K562 (cell line): ENCODE measurements around the gene CALHM1. TPM values are rescaled to one million over a fixed set of nuclear protein-coding genes. Genes with fewer than 3 reads are reported as not detected.

Experiments used
- ATAC-seq: fragments of 200-7000 bp; cut with Tn5 transposase; 3 replicates; pipeline ENCODE4 v1.9.1; 2020; ENCODE audit warnings: moderate library complexity
- BruUV-seq: library from RNA; stranded (reverse); fragments of 400-500 nt; replicated peaks from 2 replicates; lab custom pipeline; 2021; lab: Mats Ljungman, UMichigan
- CTCF ChIA-PET: fragments of 300-600 bp; formaldehyde crosslinking; extraction: SDS; loops from one replicate; lab custom pipeline; 2021; ENCODE audit warnings: low intra/inter-chr PET ratio; lab: Yijun Ruan, JAX
- POLR2A ChIA-PET: fragments of 300-600, 350-650 bp; sonication (Branson Sonifier 250); formaldehyde crosslinking; extraction: SDS; loops from one replicate; lab custom pipeline; 2021; ENCODE audit warnings: antibody characterized with exemption, inconsistent platforms; lab: Yijun Ruan, JAX
- DNase-seq, 4 experiments: peaks; one replicate each; pipeline versions ENCODE4 v3.0.0 to v3.0.0-alpha.2; 2011 to 2018; ENCODE audit warnings: low spot score in 3 of 4, mixed read lengths in 3 of 4; ENCODE audit errors: extremely low read depth in 1 of 4
- FAIRE-seq: peaks from 2 replicates; lab custom pipeline; 2011; peaks lifted over from hg19 to GRCh38; lab: Jason Lieb, UNC
- H2AFZ ChIP-seq: 2 replicates; pipeline ENCODE4 v1.6.0; 2011; ENCODE audit warnings: low read depth, low read length, control low read depth, inconsistent platforms
- H3K27ac ChIP-seq: fragments of 200-600 bp; 3 replicates; pipeline ENCODE4 v1.8.0; 2011; ENCODE audit warnings: low read depth, mild to moderate bottlenecking, control low read depth, inconsistent platforms, low read length, moderate library complexity, mixed read lengths; ENCODE audit errors: extremely low read depth
- H3K27me3 ChIP-seq, 2 experiments: fragments of 300-600 bp in 1 of 2; 2 replicates in 1 of 2; 3 replicates in 1 of 2; pipeline versions ENCODE4 v1.6.0 to v1.8.0; 2011; ENCODE audit warnings: inconsistent platforms in 2 of 2, low read length in 2 of 2, mild to moderate bottlenecking in 1 of 2, mixed read lengths in 1 of 2, moderate library complexity in 1 of 2; ENCODE audit not compliant: control insufficient read depth in 2 of 2, insufficient read depth in 2 of 2
- H3K36me3 ChIP-seq: fragments of 300-600 bp; 3 replicates; pipeline ENCODE4 v1.8.0; 2011; ENCODE audit warnings: mild to moderate bottlenecking, low read length, inconsistent platforms; ENCODE audit not compliant: control insufficient read depth, insufficient read depth
- H3K4me1 ChIP-seq, 2 experiments: fragments of 200-600 bp in 1 of 2; replicated peaks in 1 of 2; 2 replicates in 1 of 2; 3 replicates in 1 of 2; pipeline versions ENCODE4 v1.5.1 to v1.8.0; 2011; ENCODE audit warnings: inconsistent platforms in 2 of 2, low read length in 2 of 2, mild to moderate bottlenecking in 1 of 2, mixed read lengths in 1 of 2, moderate library complexity in 1 of 2; ENCODE audit not compliant: control insufficient read depth in 2 of 2, insufficient read depth in 2 of 2
- H3K4me2 ChIP-seq: 2 replicates; pipeline ENCODE4 v1.6.1; 2011; ENCODE audit warnings: low read length, control low read depth, inconsistent platforms, mixed read lengths; ENCODE audit not compliant: insufficient read depth
- H3K4me3 ChIP-seq: fragments of 200-600 bp; sonication (generic), shearing (Covaris generic); 2 replicates; pipeline ENCODE4 v1.5.1; 2016; ENCODE audit warnings: control low read depth, inconsistent platforms
- H3K79me2 ChIP-seq: fragments of 200-600 bp; 3 replicates; pipeline ENCODE4 v1.8.0; 2011; ENCODE audit warnings: low read length, inconsistent platforms; ENCODE audit not compliant: control insufficient read depth, insufficient read depth
- H3K9ac ChIP-seq, 2 experiments: 2 replicates each; pipeline versions ENCODE4 v1.6.0 to v1.6.1; 2011; ENCODE audit warnings: low read depth in 2 of 2, low read length in 2 of 2, control low read depth in 1 of 2, inconsistent platforms in 1 of 2, mild to moderate bottlenecking in 1 of 2, mixed read lengths in 1 of 2; ENCODE audit not compliant: insufficient read depth in 1 of 2
- H3K9me1 ChIP-seq: one replicate; pipeline ENCODE4 v1.6.0; 2011; ENCODE audit warnings: inconsistent platforms, mild to moderate bottlenecking, low read length, moderate library complexity; ENCODE audit not compliant: control insufficient read depth, insufficient read depth
- H3K9me3 ChIP-seq: replicated peaks from 2 replicates; pipeline ENCODE4 v1.5.1; 2011; ENCODE audit warnings: low read depth, low read length, inconsistent platforms; ENCODE audit not compliant: control insufficient read depth, insufficient read depth
- H4K20me1 ChIP-seq: replicated peaks from 2 replicates; pipeline ENCODE4 v1.6.1; 2011; ENCODE audit warnings: low read length, inconsistent platforms, mixed read lengths; ENCODE audit not compliant: control insufficient read depth, insufficient read depth
- CBFA2T3 ChIP-seq: fragments of 450-650 bp; IDR thresholded peaks from 2 replicates; pipeline ENCODE4 v1.6.1; 2017
- ELF1 ChIP-seq: fragments of 200-800 bp; sonication (Bioruptor generic); IDR thresholded peaks from 2 replicates; pipeline ENCODE4 v1.6.1; 2016; ENCODE audit warnings: missing genetic modification characterization, missing compliant biosample characterization
- FOXA3 ChIP-seq, 2 experiments: fragments of 450-650 bp in 1 of 2; sonication (generic) in 1 of 2; formaldehyde crosslinking; IDR thresholded peaks in 1 of 2; conservative IDR thresholded peaks in 1 of 2; 2 replicates each; pipeline versions ENCODE4 v1.4.0 to v1.8.0; 2020 to 2022; ENCODE audit warnings: mild to moderate bottlenecking in 2 of 2, missing genetic modification reagents in 1 of 2
- HDAC8 ChIP-seq: fragments of 450-650 bp; IDR thresholded peaks from 2 replicates; pipeline ENCODE4 v1.6.1; 2016; ENCODE audit warnings: mild to moderate bottlenecking, missing genetic modification characterization, moderate library complexity, missing compliant biosample characterization
- HMGXB4 ChIP-seq: sonication (generic); formaldehyde crosslinking; IDR thresholded peaks from 2 replicates; pipeline ENCODE4 v1.8.1; 2023; ENCODE audit warnings: mild to moderate bottlenecking, missing genetic modification reagents
- PATZ1 ChIP-seq: fragments of 250-450 bp; sonication (Bioruptor Pico); IDR thresholded peaks from 2 replicates; pipeline ENCODE4 v1.5.0; 2020; ENCODE audit warnings: mild to moderate bottlenecking, borderline replicate concordance
- RBM22 ChIP-seq: fragments of 200-400 bp; formaldehyde crosslinking; IDR thresholded peaks from 2 replicates; pipeline ENCODE4 v1.6.1; 2018; ENCODE audit warnings: low read length, low read depth; ENCODE audit not compliant: poor library complexity, severe bottlenecking
- RFX1 ChIP-seq: fragments of 450-650 bp; IDR thresholded peaks from 2 replicates; pipeline ENCODE4 v1.6.1; 2016; ENCODE audit warnings: mild to moderate bottlenecking, moderate library complexity
- RFX7 ChIP-seq: fragments of 250-450 bp; sonication (Bioruptor Pico); IDR thresholded peaks from 2 replicates; pipeline ENCODE4 v1.5.1; 2021; ENCODE audit warnings: mild to moderate bottlenecking
- TARDBP ChIP-seq: fragments of 450-650 bp; IDR thresholded peaks from 2 replicates; pipeline ENCODE4 v1.6.1; 2016
- THRA ChIP-seq: fragments of 450-650 bp; IDR thresholded peaks from 2 replicates; pipeline ENCODE4 v1.6.1; 2017; ENCODE audit warnings: mild to moderate bottlenecking, moderate library complexity
- ZC3H11A ChIP-seq: IDR thresholded peaks from 2 replicates; pipeline ENCODE4 v1.6.1; 2012; ENCODE audit warnings: low read depth, low read length, improper control_type of control experiment
- ZNF121 ChIP-seq: sonication (generic); formaldehyde crosslinking; conservative IDR thresholded peaks from 2 replicates; pipeline ENCODE4 v1.8.0; 2022; ENCODE audit warnings: missing genetic modification reagents
- ZNF41 ChIP-seq: fragments of 250-450 bp; sonication (Bioruptor Pico); conservative IDR thresholded peaks from 2 replicates; pipeline ENCODE4 v1.4.0; 2020; ENCODE audit warnings: mild to moderate bottlenecking
- ZNF583 ChIP-seq: fragments of 250-450 bp; sonication (Bioruptor Pico); IDR thresholded peaks from 2 replicates; pipeline ENCODE4 v1.4.0; 2020
- ZNF655 ChIP-seq: fragments of 250-450 bp; sonication (Bioruptor Pico); IDR thresholded peaks from 2 replicates; pipeline ENCODE4 v1.5.0; 2021
- ZZZ3 ChIP-seq: fragments of 450-650 bp; IDR thresholded peaks from 2 replicates; pipeline ENCODE4 v1.6.1; 2016; ENCODE audit warnings: antibody characterized with exemption, mild to moderate bottlenecking, moderate library complexity
- WGBS: fragments of 100-300 bp; shearing (Covaris generic); methylation state at CpG from one replicate; pipeline ENCODE4 v1.1.6; 2016; ENCODE audit warnings: low coverage, mixed read lengths; ENCODE audit not compliant: insufficient coverage; ENCODE audit errors: missing lambda C conversion rate; 5-methylcytosine and 5-hydroxymethylcytosine counted together
- in situ Hi-C: fragments of 300-500 bp; cut with MboI; formaldehyde crosslinking; loops from 4 replicates; pipeline ENCODE4 v1.15.0; 2018; ENCODE audit warnings: inconsistent platforms, mixed read lengths
- intact Hi-C: fragments of 100-400 bp; cut with micrococcal nuclease; formaldehyde crosslinking; loops from 2 replicates; pipeline ENCODE4 v1.14.2; 2022
- polyA plus RNA-seq, 8 experiments: library from polyadenylated mRNA; depleted of rRNA in 4 of 8; stranded (reverse) in 5 of 8; unstranded in 3 of 8; fragments of >200 nt; fragmentation: Nextera tagmentation in 2 of 8; fragmentation: Illumina TruSeq in 1 of 8; extraction: Ambion mirVana in 2 of 8; extraction: Trizol in 1 of 8; gene quantifications; 2 replicates each; pipeline versions ENCODE4 v1.2.1 to v1.2.3, GENCODE V29; 2011 to 2014; ENCODE audit warnings: inconsistent platforms in 1 of 8, missing spikeins in 1 of 8
- total RNA-seq, 7 experiments: library from RNA; depleted of rRNA in 6 of 7; stranded (reverse); fragments of >200 nt in 6 of 7; fragmentation: Illumina TruSeq in 2 of 7; extraction: Trizol in 2 of 7; gene quantifications; 2 replicates each; pipeline versions ENCODE4 v1.2.1 to v1.2.3, GENCODE V29; 2011 to 2021; ENCODE audit warnings: low replicate concordance in 1 of 7

CALHM1 gene
- total and polyA plus RNA-seq, 9 of the 15 experiments (the other 6 are each of a cell fraction or from before 2014, with no cell fraction given): 0.03 TPM; not detected in 8

- CTCF ChIA-PET: interaction anchor here (0.5 kb wide), 1 partner anchor 26 kb away, joined by 3 read pairs; no protein-coding TSS in a partner anchor
- Histone ChIP-seq H3K36me3 (peaks cover 82% of the 10 kb centered on the region; the same call in 2 of the 3 replicates), H3K27ac (no peak overlapping the region), H3K27me3 (no peaks in the 10 kb centered on the region), H3K9ac (no peak overlapping the region), H2AFZ (no peak overlapping the region), H3K79me2 (no peaks in the 10 kb centered on the region), H3K9me1 (no peaks in the 10 kb centered on the region), H3K4me1 (peaks cover 0 to 2% of the 10 kb centered on the region in 2 experiments; a peak in 2 of 5 replicates), H4K20me1 (0 out of 2 replicates have a peak, but pooled peaks cover 3% of the 10 kb centered on the region), H3K4me3 (no peak overlapping the region), H3K4me2 (no peak overlapping the region), H3K9me3 (no peaks in the 10 kb centered on the region)
- no peak for DNase-seq
- 96% methylated on average over 8 of the region's 10 CpGs for WGBS
- POLR2A ChIA-PET: interaction anchor here (1.2 kb wide), 1 partner anchor 10 kb away, joined by 4 read pairs; no protein-coding TSS in a partner anchor
- intact Hi-C loops: no loop called here
- ATAC-seq: no peak
- BruUV-seq: no TSS peak
- in situ Hi-C loops: no loop called here
- no peak for FAIRE-seq
- TF ChIP-seq ZNF41 (CRISPR knock-in tag) (no peak), ZC3H11A (no peak), ELF1 (tag) (no peak), FOXA3 (CRISPR knock-in tag; conservative IDR thresholded peaks at IDR 0.05 in 1 of 2, IDR thresholded peaks at IDR 0.05 in 1 of 2) (no peak), ZNF121 (no peak), RFX7 (no peak), TARDBP (no peak), RBM22 (no peak), RFX1 (no peak), CBFA2T3 (no peak), ZNF583 (CRISPR knock-in tag) (no peak), ZNF655 (no peak), HMGXB4 (no peak), ZZZ3 (no peak), THRA (no peak), PATZ1 (CRISPR knock-in tag) (no peak), HDAC8 (tag) (no peak)
These were observed 14.2 kb downstream of the CALHM1 start for GRCh38 chr10:103444478-103444877.
